HCT116 (cell line): ENCODE data around the gene FBXL17. TPM values are rescaled to one million over a fixed set of nuclear protein-coding genes. Genes with fewer than 3 reads are reported as not detected.

ENCODE experiments used
- ATAC-seq: fragments of 200-7000 bp; cut with Tn5 transposase; 2 replicates; pipeline ENCODE4 v1.9.1; 2020; ENCODE audit warnings: mild to moderate bottlenecking, moderate library complexity
- BruUV-seq: library from RNA; stranded (reverse); fragments of 400-500 nt; replicated peaks from 2 replicates; lab custom pipeline; 2021; lab: Mats Ljungman, UMichigan
- CTCF ChIA-PET: fragments of 300-600 bp; sonication (Branson Sonifier 250); formaldehyde crosslinking; loops from one replicate; lab custom pipeline; 2021; ENCODE audit warnings: antibody characterized with exemption; lab: Charles Lee
- POLR2A ChIA-PET: fragments of 300-600, 350-600 bp; sonication (Branson Sonifier 250); formaldehyde crosslinking; loops from one replicate; lab custom pipeline; 2021; ENCODE audit warnings: antibody characterized with exemption; lab: Charles Lee
- RAD21 ChIA-PET, 2 experiments: fragments of 300-600 bp; sonication (Branson Sonifier 250); formaldehyde crosslinking; loops; one replicate each; lab custom pipeline; 2023; ENCODE audit warnings: low total read pairs in 2 of 2; ENCODE audit not compliant: uncharacterized antibody in 2 of 2, unreplicated experiment in 2 of 2, low non-redundant PET in 1 of 2; lab: Charles Lee
- DNase-seq: peaks from one replicate; pipeline ENCODE4 v3.0.0-alpha.2; 2010; ENCODE audit warnings: low read depth, low spot score
- H2AFZ ChIP-seq: fragments of 200-600 bp; shearing (Covaris generic), sonication (generic); 2 replicates; pipeline ENCODE4 v1.6.1; 2017; ENCODE audit warnings: low read depth, mixed run types, mixed read lengths, antibody characterized with exemption, low read length; ENCODE audit not compliant: poor library complexity, severe bottlenecking
- H3K27ac ChIP-seq: 2 replicates; pipeline ENCODE4 v1.5.1; 2012; ENCODE audit warnings: low read depth, low read length
- H3K27me3 ChIP-seq: fragments of 200-600 bp; sonication (generic); 2 replicates; pipeline ENCODE4 v1.6.1; 2016; ENCODE audit warnings: mixed run types, low read length, mixed read lengths; ENCODE audit not compliant: insufficient read depth
- H3K36me3 ChIP-seq, 2 experiments: fragments of 200-500 bp in 1 of 2; fragments of 200-600 bp in 1 of 2; sonication (Bioruptor generic) in 1 of 2; sonication (generic) in 1 of 2; 2 replicates each; pipeline versions ENCODE4 v1.5.1 to v1.6.1; 2014 to 2016; ENCODE audit warnings: low read length in 2 of 2, inconsistent platforms in 1 of 2, mixed read lengths in 1 of 2, mixed run types in 1 of 2; ENCODE audit not compliant: insufficient read depth in 2 of 2, control insufficient read depth in 1 of 2
- H3K4me1 ChIP-seq, 2 experiments: fragments of 200-600 bp in 1 of 2; sonication (generic) in 1 of 2; 2 replicates each; pipeline versions ENCODE4 v1.5.1 to v1.6.1; 2012 to 2017; ENCODE audit warnings: low read length in 2 of 2, inconsistent platforms in 1 of 2, mild to moderate bottlenecking in 1 of 2, mixed read lengths in 1 of 2, mixed run types in 1 of 2, moderate library complexity in 1 of 2; ENCODE audit not compliant: insufficient read depth in 2 of 2, control insufficient read depth in 1 of 2
- H3K4me2 ChIP-seq: fragments of 200-600 bp; sonication (generic); 2 replicates; pipeline ENCODE4 v1.6.1; 2017; ENCODE audit warnings: mixed run types, low read length, mixed read lengths
- H3K4me3 ChIP-seq, 2 experiments: fragments of 200-600 bp in 1 of 2; sonication (generic) in 1 of 2; replicated peaks in 1 of 2; 2 replicates each; pipeline ENCODE4 v1.5.1; 2011 to 2016; ENCODE audit warnings: low read length in 2 of 2, control low read depth in 1 of 2, low read depth in 1 of 2, mild to moderate bottlenecking in 1 of 2, mixed read lengths in 1 of 2, mixed run types in 1 of 2
- H3K79me2 ChIP-seq: fragments of 200-600 bp; sonication (generic); 2 replicates; pipeline ENCODE4 v1.6.1; 2017; ENCODE audit warnings: mild to moderate bottlenecking, mixed run types, low read length, moderate library complexity, mixed read lengths; ENCODE audit not compliant: insufficient read depth
- H3K9ac ChIP-seq: fragments of 200-600 bp; sonication (generic); 2 replicates; pipeline ENCODE4 v1.6.1; 2016; ENCODE audit warnings: low read length, mixed read lengths
- H3K9me2 ChIP-seq: fragments of 200-600 bp; sonication (generic), shearing (Covaris generic); 2 replicates; pipeline ENCODE4 v1.6.1; 2017; ENCODE audit warnings: mixed run types, mild to moderate bottlenecking, moderate library complexity; ENCODE audit not compliant: insufficient read depth
- H3K9me3 ChIP-seq, 2 experiments: fragments of 200-500 bp in 1 of 2; fragments of 200-600 bp in 1 of 2; sonication (Bioruptor generic) in 1 of 2; sonication (generic) in 1 of 2; 2 replicates each; pipeline ENCODE4 v1.6.1; 2014 to 2017; ENCODE audit warnings: low read length in 2 of 2, mixed read lengths in 2 of 2, inconsistent platforms in 1 of 2, low read depth in 1 of 2, mild to moderate bottlenecking in 1 of 2, mixed run types in 1 of 2, moderate library complexity in 1 of 2; ENCODE audit not compliant: control insufficient read depth in 1 of 2, insufficient read depth in 1 of 2
- H4K20me1 ChIP-seq: fragments of 200-600 bp; sonication (generic), shearing (Covaris generic); 2 replicates; pipeline ENCODE4 v1.6.1; 2017; ENCODE audit warnings: mixed run types, mild to moderate bottlenecking, moderate library complexity; ENCODE audit not compliant: insufficient read depth
- CBX3 ChIP-seq: IDR thresholded peaks from 2 replicates; pipeline ENCODE4 v1.6.1; 2012; ENCODE audit warnings: low read depth
- ELF1 ChIP-seq: IDR thresholded peaks from 2 replicates; pipeline ENCODE4 v1.6.1; 2012; ENCODE audit warnings: low read depth, borderline replicate concordance
- EZH2 ChIP-seq: fragments of 200-600 bp; sonication (generic); IDR thresholded peaks from 2 replicates; pipeline ENCODE4 v1.6.1; 2017; ENCODE audit warnings: antibody characterized with exemption, mixed run types
- EZH2phosphoT487 ChIP-seq: fragments of 200-600 bp; IDR thresholded peaks from 2 replicates; pipeline ENCODE4 v1.6.1; 2018; ENCODE audit warnings: antibody characterized with exemption, borderline replicate concordance
- JUND ChIP-seq: IDR thresholded peaks from 2 replicates; pipeline ENCODE4 v1.6.1; 2012
- POLR2A ChIP-seq: IDR thresholded peaks from 2 replicates; pipeline ENCODE4 v1.7.0; 2011; ENCODE audit warnings: borderline replicate concordance; ENCODE audit not compliant: insufficient read depth, insufficient read length; ENCODE audit errors: extremely low read depth
- POLR2AphosphoS5 ChIP-seq: IDR thresholded peaks from 2 replicates; pipeline ENCODE4 v1.6.1; 2011; ENCODE audit warnings: mild to moderate bottlenecking, low read depth, low read length, moderate library complexity
- RAD21 ChIP-seq: IDR thresholded peaks from 2 replicates; pipeline ENCODE4 v1.6.1; 2012; ENCODE audit warnings: low read depth, mild to moderate bottlenecking
- TCF7L2 ChIP-seq: IDR thresholded peaks from 2 replicates; pipeline ENCODE4 v1.7.0; 2011; ENCODE audit warnings: borderline replicate concordance, inconsistent platforms; ENCODE audit not compliant: insufficient read depth, insufficient read length; ENCODE audit errors: extremely low read depth
- YY1 ChIP-seq: IDR thresholded peaks from 2 replicates; pipeline ENCODE4 v1.6.1; 2011; ENCODE audit warnings: low read length, low read depth, moderate library complexity, mild to moderate bottlenecking; ENCODE audit not compliant: insufficient replicate concordance; ENCODE audit errors: extremely low read depth
- ZFX ChIP-seq: fragments of 450-650 bp; IDR thresholded peaks from 2 replicates; pipeline ENCODE4 v1.6.1; 2017
- intact Hi-C: fragments of 100-400 bp; cut with micrococcal nuclease; formaldehyde crosslinking; loops from 2 replicates; pipeline ENCODE4 v1.10.0; 2022
- total RNA-seq: library from RNA; stranded (reverse); gene quantifications from one replicate; pipeline ENCODE4 v1.2.1, GENCODE V29; 2021; ENCODE audit not compliant: unreplicated experiment
- TF ChIP-seq, protein P1 (sequence below): IDR thresholded peaks from 2 replicates; pipeline ENCODE4 v1.6.1; 2012; ENCODE audit warnings: low read depth
- TF ChIP-seq, protein P2 (sequence below): IDR thresholded peaks from 2 replicates; pipeline ENCODE4 v1.6.1; 2012

FBXL17 gene
- total RNA-seq, 1 experiment from 2014 or later: 9.4 TPM

DNA sequence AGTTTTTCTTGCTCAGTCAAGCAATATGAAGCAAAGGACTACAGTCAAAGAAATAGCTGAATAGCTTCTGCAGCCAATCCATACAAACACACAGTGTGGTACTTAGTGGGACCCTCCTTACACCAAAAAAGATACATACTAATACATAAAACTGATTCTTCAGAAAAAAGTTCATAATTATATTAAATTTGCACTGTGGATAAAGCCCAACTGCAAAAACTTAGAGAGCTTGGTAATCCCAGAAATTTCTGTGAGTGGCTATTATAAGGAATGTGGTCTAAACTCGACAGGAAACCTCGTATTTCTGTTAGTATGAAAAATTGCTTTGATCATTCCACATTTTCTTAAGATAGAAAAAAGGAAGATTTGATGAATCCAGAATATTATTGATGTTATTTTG, 245.4 kb downstream of the FBXL17 start:
- H3K4me2 ChIP-seq: no peak overlapping the region
- ChIA-PET CTCF (no interaction called here), POLR2A (no interaction called here), RAD21 (no interaction called here)
- no peak overlapping the region for H2AFZ ChIP-seq
- H3K9ac ChIP-seq: no peak overlapping the region
- no peaks in the 10 kb centered on the region for H3K36me3 ChIP-seq
- no peaks in the 10 kb centered on the region for H4K20me1 ChIP-seq
- no peaks in the 10 kb centered on the region for H3K4me1 ChIP-seq
- ATAC-seq (no peak), DNase-seq (no peak)
- no peak overlapping the region for H3K4me3 ChIP-seq
- intact Hi-C loops: no loop called here
- TF ChIP-seq RAD21 (no peak), ELF1 (no peak)
- no peak overlapping the region for H3K27ac ChIP-seq
- no peaks in the 10 kb centered on the region for H3K79me2 ChIP-seq
- H3K27me3 ChIP-seq: no peaks in the 10 kb centered on the region
- H3K9me3 ChIP-seq: no peaks in the 10 kb centered on the region
- no peaks in the 10 kb centered on the region for H3K9me2 ChIP-seq
- no TSS peak for BruUV-seq

DNA sequence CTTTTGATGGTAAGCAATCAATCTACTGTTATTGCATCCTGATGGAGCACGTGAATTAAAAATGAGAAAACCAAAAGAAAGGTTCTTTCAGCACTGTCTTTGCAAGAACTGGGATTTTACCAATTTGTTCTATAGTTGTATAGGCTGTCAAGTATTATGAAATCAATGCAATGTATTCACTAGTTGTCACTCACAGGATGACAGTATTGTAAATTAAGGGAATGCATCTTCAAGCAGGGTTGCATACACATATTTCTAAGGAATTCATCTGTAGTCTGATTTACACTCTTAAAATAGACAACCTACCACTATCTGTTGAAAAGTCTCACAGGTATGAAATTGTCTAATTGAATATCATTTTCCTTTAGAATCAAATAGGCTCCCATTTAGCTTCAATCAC, 252.8 kb downstream of the FBXL17 start:
- Histone ChIP-seq H3K27me3 (no peaks in the 10 kb centered on the region), H3K4me2 (no peak overlapping the region), H3K9ac (no peak overlapping the region), H4K20me1 (no peaks in the 10 kb centered on the region), H3K27ac (no peak overlapping the region), H2AFZ (no peak overlapping the region), H3K4me1 (no peaks in the 10 kb centered on the region), H3K9me2 (no peaks in the 10 kb centered on the region), H3K9me3 (no peaks in the 10 kb centered on the region), H3K36me3 (no peaks in the 10 kb centered on the region), H3K79me2 (no peaks in the 10 kb centered on the region), H3K4me3 (no peak overlapping the region)
- no TSS peak for BruUV-seq
- ChIA-PET CTCF (no interaction called here), POLR2A (no interaction called here), RAD21 (no interaction called here)
- ATAC-seq (no peak), DNase-seq (no peak)
- intact Hi-C loops: no loop called here
- no peak for TF ChIP-seq POLR2A
- TF ChIP-seq ZFX: no peak
- TF ChIP-seq ELF1: no peak
- TF ChIP-seq EZH2phosphoT487: no peak
- no peak for TF ChIP-seq CBX3
- TF ChIP-seq, protein P1, sequence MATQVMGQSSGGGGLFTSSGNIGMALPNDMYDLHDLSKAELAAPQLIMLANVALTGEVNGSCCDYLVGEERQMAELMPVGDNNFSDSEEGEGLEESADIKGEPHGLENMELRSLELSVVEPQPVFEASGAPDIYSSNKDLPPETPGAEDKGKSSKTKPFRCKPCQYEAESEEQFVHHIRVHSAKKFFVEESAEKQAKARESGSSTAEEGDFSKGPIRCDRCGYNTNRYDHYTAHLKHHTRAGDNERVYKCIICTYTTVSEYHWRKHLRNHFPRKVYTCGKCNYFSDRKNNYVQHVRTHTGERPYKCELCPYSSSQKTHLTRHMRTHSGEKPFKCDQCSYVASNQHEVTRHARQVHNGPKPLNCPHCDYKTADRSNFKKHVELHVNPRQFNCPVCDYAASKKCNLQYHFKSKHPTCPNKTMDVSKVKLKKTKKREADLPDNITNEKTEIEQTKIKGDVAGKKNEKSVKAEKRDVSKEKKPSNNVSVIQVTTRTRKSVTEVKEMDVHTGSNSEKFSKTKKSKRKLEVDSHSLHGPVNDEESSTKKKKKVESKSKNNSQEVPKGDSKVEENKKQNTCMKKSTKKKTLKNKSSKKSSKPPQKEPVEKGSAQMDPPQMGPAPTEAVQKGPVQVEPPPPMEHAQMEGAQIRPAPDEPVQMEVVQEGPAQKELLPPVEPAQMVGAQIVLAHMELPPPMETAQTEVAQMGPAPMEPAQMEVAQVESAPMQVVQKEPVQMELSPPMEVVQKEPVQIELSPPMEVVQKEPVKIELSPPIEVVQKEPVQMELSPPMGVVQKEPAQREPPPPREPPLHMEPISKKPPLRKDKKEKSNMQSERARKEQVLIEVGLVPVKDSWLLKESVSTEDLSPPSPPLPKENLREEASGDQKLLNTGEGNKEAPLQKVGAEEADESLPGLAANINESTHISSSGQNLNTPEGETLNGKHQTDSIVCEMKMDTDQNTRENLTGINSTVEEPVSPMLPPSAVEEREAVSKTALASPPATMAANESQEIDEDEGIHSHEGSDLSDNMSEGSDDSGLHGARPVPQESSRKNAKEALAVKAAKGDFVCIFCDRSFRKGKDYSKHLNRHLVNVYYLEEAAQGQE: no peak
- no peak for TF ChIP-seq TCF7L2
- TF ChIP-seq, protein P2, sequence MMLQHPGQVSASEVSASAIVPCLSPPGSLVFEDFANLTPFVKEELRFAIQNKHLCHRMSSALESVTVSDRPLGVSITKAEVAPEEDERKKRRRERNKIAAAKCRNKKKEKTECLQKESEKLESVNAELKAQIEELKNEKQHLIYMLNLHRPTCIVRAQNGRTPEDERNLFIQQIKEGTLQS: no peak
- no peak for TF ChIP-seq JUND
- no peak for TF ChIP-seq POLR2AphosphoS5
- no peak for TF ChIP-seq YY1
- no peak for TF ChIP-seq EZH2
- TF ChIP-seq RAD21: no peak
